ENCODE data around the gene HSPE1. TPM values are rescaled to one million over a fixed set of nuclear protein-coding genes. Genes with fewer than 3 reads are reported as not detected.

Gene HSPE1
- total RNA-seq, 4 donors from 2014 or later, result 80.9 to 217 (median 138) TPM

GRCh38 chr2:197502685-197503084 is 2.5 kb downstream of the HSPE1 start:
- peak overlapping the region in 1 of 4 donors; percentile 83 for H3K4me3 ChIP-seq
- H3K9me3 ChIP-seq, result no peaks in the 10 kb centered on the region
- intact Hi-C loops (cut with DNase I), result no loop called here
- 56 to 61% methylated on average over 4 of the region's 4 CpGs for WGBS, 2 donors
- no peaks in the 10 kb centered on the region for H3K27me3 ChIP-seq
- peak overlapping the region in 1 of 4 donors; percentile 100 for H3K27ac ChIP-seq
- TF ChIP-seq, protein P1, sequence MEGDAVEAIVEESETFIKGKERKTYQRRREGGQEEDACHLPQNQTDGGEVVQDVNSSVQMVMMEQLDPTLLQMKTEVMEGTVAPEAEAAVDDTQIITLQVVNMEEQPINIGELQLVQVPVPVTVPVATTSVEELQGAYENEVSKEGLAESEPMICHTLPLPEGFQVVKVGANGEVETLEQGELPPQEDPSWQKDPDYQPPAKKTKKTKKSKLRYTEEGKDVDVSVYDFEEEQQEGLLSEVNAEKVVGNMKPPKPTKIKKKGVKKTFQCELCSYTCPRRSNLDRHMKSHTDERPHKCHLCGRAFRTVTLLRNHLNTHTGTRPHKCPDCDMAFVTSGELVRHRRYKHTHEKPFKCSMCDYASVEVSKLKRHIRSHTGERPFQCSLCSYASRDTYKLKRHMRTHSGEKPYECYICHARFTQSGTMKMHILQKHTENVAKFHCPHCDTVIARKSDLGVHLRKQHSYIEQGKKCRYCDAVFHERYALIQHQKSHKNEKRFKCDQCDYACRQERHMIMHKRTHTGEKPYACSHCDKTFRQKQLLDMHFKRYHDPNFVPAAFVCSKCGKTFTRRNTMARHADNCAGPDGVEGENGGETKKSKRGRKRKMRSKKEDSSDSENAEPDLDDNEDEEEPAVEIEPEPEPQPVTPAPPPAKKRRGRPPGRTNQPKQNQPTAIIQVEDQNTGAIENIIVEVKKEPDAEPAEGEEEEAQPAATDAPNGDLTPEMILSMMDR (IDR thresholded peaks at IDR 0.05), result no peak
- TF ChIP-seq POLR2A (IDR thresholded peaks at IDR 0.05), result no peak
- H3K4me1 ChIP-seq, result peaks cover 0 to 37% (median 24%) of the 10 kb centered on the region in 3 donors
- H3K36me3 ChIP-seq, result peaks cover 0 to 33% (median 0%) of the 10 kb centered on the region in 3 donors
- DNase-seq, result no peak

DNA sequence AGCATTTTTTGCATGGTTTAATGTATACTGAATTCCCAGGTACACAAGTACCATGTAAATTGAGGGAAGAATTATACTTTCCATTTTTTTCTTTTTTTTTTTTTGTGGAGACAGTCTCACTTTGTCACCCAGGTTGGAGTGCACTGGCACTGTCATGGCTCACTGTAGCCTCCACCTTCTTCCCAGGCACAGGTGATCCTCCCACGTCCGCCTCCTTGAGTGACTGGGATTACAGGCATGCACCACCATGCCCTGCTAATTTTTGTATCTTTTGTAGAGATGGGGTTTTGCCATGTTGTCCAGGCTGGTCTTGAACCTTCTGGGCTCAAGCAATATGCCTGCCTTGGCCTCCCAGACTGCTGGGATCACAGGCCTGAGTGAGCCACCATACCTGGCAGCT is 3.8 kb downstream of the HSPE1 start:
- Histone ChIP-seq H3K27ac (no peak overlapping the region), H3K27me3 (no peaks in the 10 kb centered on the region), H3K36me3 (peaks cover 0 to 33% (median 0%) of the 10 kb centered on the region in 3 donors), H3K9me3 (no peaks in the 10 kb centered on the region), H3K4me1 (peaks cover 0 to 24% (median 15%) of the 10 kb centered on the region in 3 donors), H3K4me3 (no peak overlapping the region)
- WGBS, 2 donors, result 95 to 100% methylated on average over 2 of the region's 2 CpGs
- intact Hi-C loops (cut with DNase I), result no loop called here
- no peak for TF ChIP-seq POLR2A (IDR thresholded peaks at IDR 0.05)
- TF ChIP-seq, protein P1 (IDR thresholded peaks at IDR 0.05), result no peak
- DNase-seq, result no peak

DNA sequence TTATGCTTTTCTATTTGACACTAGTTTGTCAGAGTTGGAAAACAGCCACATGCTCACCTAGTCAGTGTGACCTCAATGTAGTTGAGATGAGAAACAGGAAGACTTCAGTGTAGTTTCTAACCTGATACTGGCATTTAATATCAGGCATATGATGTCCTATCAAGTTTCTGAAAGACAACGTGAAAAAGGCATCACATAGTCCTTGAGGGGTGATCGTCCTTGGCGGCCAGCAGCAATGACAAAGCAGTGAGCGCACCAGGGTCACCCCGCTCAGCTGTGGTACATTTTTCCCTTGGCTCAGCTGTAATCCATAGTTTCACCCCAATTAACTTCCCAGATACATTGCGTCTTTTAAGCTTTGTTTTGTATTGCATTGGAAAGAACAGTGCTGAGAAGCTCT is 4.3 kb downstream of the HSPE1 start:
- H3K4me1 ChIP-seq, result peaks cover 0 to 22% (median 15%) of the 10 kb centered on the region in 3 donors
- H3K4me3 ChIP-seq, result no peak overlapping the region
- H3K9me3 ChIP-seq, result no peaks in the 10 kb centered on the region
- TF ChIP-seq POLR2A (IDR thresholded peaks at IDR 0.05), result no peak
- TF ChIP-seq, protein P1 (IDR thresholded peaks at IDR 0.05), result no peak
- DNase-seq, result no peak
- no peak overlapping the region for H3K27ac ChIP-seq
- no peaks in the 10 kb centered on the region for H3K27me3 ChIP-seq
- H3K36me3 ChIP-seq, result peaks cover 0 to 33% (median 0%) of the 10 kb centered on the region in 3 donors
- 88 to 94% methylated on average over 6 of the region's 6 CpGs for WGBS, 2 donors
- intact Hi-C loops (cut with DNase I), result no loop called here

GRCh38 chr2:197506658-197507057 is 6.5 kb downstream of the HSPE1 start:
- DNase-seq, result no peak
- no peaks in the 10 kb centered on the region for H3K27me3 ChIP-seq
- H3K36me3 ChIP-seq, result peaks cover 0 to 33% (median 0%) of the 10 kb centered on the region in 3 donors
- intact Hi-C loops (cut with DNase I), result no loop called here
- H3K9me3 ChIP-seq, result no peaks in the 10 kb centered on the region
- H3K4me3 ChIP-seq, result no peak overlapping the region
- H3K27ac ChIP-seq, result no peak overlapping the region
- peaks cover 0 to 21% (median 10%) of the 10 kb centered on the region in 3 donors for H3K4me1 ChIP-seq
- 91 to 95% methylated on average over 5 of the region's 5 CpGs for WGBS, 2 donors
- TF ChIP-seq POLR2A (IDR thresholded peaks at IDR 0.05), result no peak
- TF ChIP-seq, protein P1 (IDR thresholded peaks at IDR 0.05), result no peak

DNA sequence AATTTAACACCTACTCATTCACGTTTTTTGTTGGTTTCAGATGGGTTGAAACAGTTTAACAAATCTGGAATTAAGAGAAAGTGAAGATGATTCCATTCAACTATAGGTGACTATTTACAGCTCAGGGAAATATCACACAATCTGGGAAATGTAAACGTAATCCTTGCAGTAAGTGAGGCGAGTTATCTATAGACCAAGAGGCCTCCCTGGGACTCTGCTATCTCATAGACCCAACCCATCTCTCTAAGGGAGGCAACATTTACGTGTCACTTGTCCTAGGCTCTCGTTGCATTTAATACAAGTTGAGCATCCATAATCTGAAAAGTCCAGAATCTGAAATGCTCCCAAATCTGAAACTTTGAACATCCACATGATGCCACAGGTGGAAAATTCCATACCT is 13.7 kb downstream of the HSPE1 start:
- H3K4me3 ChIP-seq, result no peak overlapping the region
- DNase-seq, result no peak
- peaks cover 0 to 8% (median 0%) of the 10 kb centered on the region in 3 donors for H3K36me3 ChIP-seq
- TF ChIP-seq POLR2A (IDR thresholded peaks at IDR 0.05), result no peak
- TF ChIP-seq, protein P1 (IDR thresholded peaks at IDR 0.05), result no peak
- intact Hi-C loops (cut with DNase I), result loop anchor here (10.0 kb wide), 1 partner anchor 191 kb away; the partner anchor contains the start of gene MARS2
- peaks cover 12 to 40% (median 22%) of the 10 kb centered on the region in 3 donors for H3K4me1 ChIP-seq
- no peaks in the 10 kb centered on the region for H3K27me3 ChIP-seq
- 90 to 97% methylated on average over 5 of the region's 5 CpGs for WGBS, 2 donors
- no peak overlapping the region for H3K27ac ChIP-seq
- H3K9me3 ChIP-seq, result no peaks in the 10 kb centered on the region

Data from esophagus squamous epithelium (tissue), 5 donors.